Measurements from ENCODE around the gene KCTD16. TPM values are rescaled to one million over a fixed set of nuclear protein-coding genes. Genes with fewer than 3 reads are reported as not detected.

Gene KCTD16
- total RNA-seq, 1 experiment from 2014 or later: 0.29 TPM

DNA sequence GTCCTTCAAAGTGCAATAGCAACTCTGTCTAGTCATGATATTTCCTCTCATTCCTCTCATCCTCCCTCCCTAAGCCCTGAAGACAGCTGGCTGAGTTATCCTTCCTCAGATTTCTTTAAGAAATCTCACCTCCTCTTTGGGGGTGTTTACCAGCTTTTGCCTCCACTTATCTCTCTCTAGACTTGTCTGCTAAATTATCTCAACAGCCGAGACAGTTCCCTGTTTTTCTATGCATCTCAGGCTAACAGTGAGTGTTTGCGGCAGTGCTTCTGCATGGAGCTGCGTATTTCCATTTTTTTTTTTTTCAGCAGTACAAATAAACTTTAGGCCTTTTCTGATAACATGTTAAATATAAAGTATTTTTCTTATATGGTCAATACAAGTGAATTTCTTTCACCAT, 20.9 kb downstream of the KCTD16 start:
- intact Hi-C loops (cut with micrococcal nuclease; ENCODE audit: unreplicated experiment): no loop called here
- H3K27me3 ChIP-seq (replicated peaks; ENCODE audit: control insufficient read depth, insufficient read depth, low read length): no peaks in the 10 kb centered on the region
- H3K36me3 ChIP-seq (ENCODE audit: control insufficient read depth, insufficient read depth, low read length): no peaks in the 10 kb centered on the region
- peaks cover 11% of the 10 kb centered on the region for H3K4me1 Mint-ChIP-seq (ENCODE audit: low read depth, unreplicated experiment)
- peaks cover 3% of the 10 kb centered on the region for H3K27me3 Mint-ChIP-seq (ENCODE audit: insufficient read depth, unreplicated experiment)
- no peak overlapping the region for H3K4me3 ChIP-seq (ENCODE audit: low read depth, low read length)
- H3K4me3 Mint-ChIP-seq (ENCODE audit: unreplicated experiment): no peak overlapping the region
- no peaks in the 10 kb centered on the region for H3K9me3 Mint-ChIP-seq (ENCODE audit: unreplicated experiment)
- ChIA-PET POLR2A (interaction anchor here (0.6 kb wide), 1 partner anchor 257 kb away, joined by 3 read pairs; no protein-coding TSS in a partner anchor), CTCF (no interaction called here)
- no peaks in the 10 kb centered on the region for H3K9me3 ChIP-seq
- H3K4me1 ChIP-seq: 0 out of 2 replicates have a peak, but pooled peaks cover 5% of the 10 kb centered on the region
- no peak overlapping the region for H3K27ac Mint-ChIP-seq (ENCODE audit: unreplicated experiment)
- BruUV-seq (replicated peaks): no TSS peak
- TF ChIP-seq, protein P1, sequence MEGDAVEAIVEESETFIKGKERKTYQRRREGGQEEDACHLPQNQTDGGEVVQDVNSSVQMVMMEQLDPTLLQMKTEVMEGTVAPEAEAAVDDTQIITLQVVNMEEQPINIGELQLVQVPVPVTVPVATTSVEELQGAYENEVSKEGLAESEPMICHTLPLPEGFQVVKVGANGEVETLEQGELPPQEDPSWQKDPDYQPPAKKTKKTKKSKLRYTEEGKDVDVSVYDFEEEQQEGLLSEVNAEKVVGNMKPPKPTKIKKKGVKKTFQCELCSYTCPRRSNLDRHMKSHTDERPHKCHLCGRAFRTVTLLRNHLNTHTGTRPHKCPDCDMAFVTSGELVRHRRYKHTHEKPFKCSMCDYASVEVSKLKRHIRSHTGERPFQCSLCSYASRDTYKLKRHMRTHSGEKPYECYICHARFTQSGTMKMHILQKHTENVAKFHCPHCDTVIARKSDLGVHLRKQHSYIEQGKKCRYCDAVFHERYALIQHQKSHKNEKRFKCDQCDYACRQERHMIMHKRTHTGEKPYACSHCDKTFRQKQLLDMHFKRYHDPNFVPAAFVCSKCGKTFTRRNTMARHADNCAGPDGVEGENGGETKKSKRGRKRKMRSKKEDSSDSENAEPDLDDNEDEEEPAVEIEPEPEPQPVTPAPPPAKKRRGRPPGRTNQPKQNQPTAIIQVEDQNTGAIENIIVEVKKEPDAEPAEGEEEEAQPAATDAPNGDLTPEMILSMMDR (IDR thresholded peaks at IDR 0.05; ENCODE audit: insufficient read depth in 1 of 2, low read depth in 1 of 2, low read length in 1 of 2, severe bottlenecking in 1 of 2, unreplicated experiment in 1 of 2): no peak
- no peaks in the 10 kb centered on the region for H3K36me3 Mint-ChIP-seq (ENCODE audit: insufficient read depth, unreplicated experiment)
- no peak for DNase-seq

- ChIA-PET CTCF (no interaction called here), POLR2A (interaction anchor here (0.6 kb wide), 1 partner anchor 256 kb away, joined by 3 read pairs; no protein-coding TSS in a partner anchor)
- Histone ChIP-seq H3K36me3 (ENCODE audit: control insufficient read depth, insufficient read depth, low read length) (no peaks in the 10 kb centered on the region), H3K4me3 (ENCODE audit: low read depth, low read length) (no peak overlapping the region), H3K27me3 (replicated peaks; ENCODE audit: control insufficient read depth, insufficient read depth, low read length) (no peaks in the 10 kb centered on the region), H3K9me3 (no peaks in the 10 kb centered on the region), H3K4me1 (0 out of 2 replicates have a peak, but pooled peaks cover 5% of the 10 kb centered on the region)
- TF ChIP-seq, protein P1 (IDR thresholded peaks at IDR 0.05; ENCODE audit: insufficient read depth in 1 of 2, low read depth in 1 of 2, low read length in 1 of 2, severe bottlenecking in 1 of 2, unreplicated experiment in 1 of 2): no peak
- H3K27ac Mint-ChIP-seq (ENCODE audit: unreplicated experiment): no peak overlapping the region
- BruUV-seq (replicated peaks): no TSS peak
- intact Hi-C loops (cut with micrococcal nuclease; ENCODE audit: unreplicated experiment): no loop called here
- H3K9me3 Mint-ChIP-seq (ENCODE audit: unreplicated experiment): no peaks in the 10 kb centered on the region
- no peak for DNase-seq
- peaks cover 3% of the 10 kb centered on the region for H3K27me3 Mint-ChIP-seq (ENCODE audit: insufficient read depth, unreplicated experiment)
- no peaks in the 10 kb centered on the region for H3K36me3 Mint-ChIP-seq (ENCODE audit: insufficient read depth, unreplicated experiment)
- no peak overlapping the region for H3K4me3 Mint-ChIP-seq (ENCODE audit: unreplicated experiment)
- H3K4me1 Mint-ChIP-seq (ENCODE audit: low read depth, unreplicated experiment): peaks cover 11% of the 10 kb centered on the region
Observed at GRCh38 chr5:144191998-144192397, 21.3 kb downstream of the KCTD16 start.

DNA sequence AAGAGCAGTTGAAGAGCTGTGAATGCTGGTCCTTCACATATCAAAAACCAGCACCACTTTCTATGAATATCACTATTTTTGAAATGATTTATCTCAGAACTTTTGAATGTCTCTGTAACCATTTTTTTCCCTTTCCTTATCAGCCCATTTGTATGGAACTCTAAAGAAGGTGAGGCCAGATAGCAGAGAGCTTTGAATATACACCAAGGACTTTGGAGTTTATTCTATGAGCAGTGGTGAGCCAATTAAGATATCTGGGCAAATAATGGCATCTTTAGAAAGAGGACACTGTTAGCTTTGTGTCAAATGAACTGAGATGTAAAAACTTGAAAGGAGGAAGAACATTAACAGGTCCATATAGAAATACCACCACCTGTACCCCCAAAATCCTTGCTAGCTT, 22.0 kb downstream of the KCTD16 start:
- H3K36me3 ChIP-seq (ENCODE audit: control insufficient read depth, insufficient read depth, low read length): no peaks in the 10 kb centered on the region
- no peak overlapping the region for H3K27ac Mint-ChIP-seq (ENCODE audit: unreplicated experiment)
- no peaks in the 10 kb centered on the region for H3K36me3 Mint-ChIP-seq (ENCODE audit: insufficient read depth, unreplicated experiment)
- H3K27me3 Mint-ChIP-seq (ENCODE audit: insufficient read depth, unreplicated experiment): peaks cover 3% of the 10 kb centered on the region
- intact Hi-C loops (cut with micrococcal nuclease; ENCODE audit: unreplicated experiment): no loop called here
- CTCF ChIA-PET: no interaction called here
- no peaks in the 10 kb centered on the region for H3K9me3 Mint-ChIP-seq (ENCODE audit: unreplicated experiment)
- H3K4me3 ChIP-seq (ENCODE audit: low read depth, low read length): no peak overlapping the region
- H3K4me3 Mint-ChIP-seq (ENCODE audit: unreplicated experiment): no peak overlapping the region
- DNase-seq: no peak
- 0 out of 2 replicates have a peak, but pooled peaks cover 5% of the 10 kb centered on the region for H3K4me1 ChIP-seq
- TF ChIP-seq, protein P1 (IDR thresholded peaks at IDR 0.05; ENCODE audit: insufficient read depth in 1 of 2, low read depth in 1 of 2, low read length in 1 of 2, severe bottlenecking in 1 of 2, unreplicated experiment in 1 of 2): no peak
- no peaks in the 10 kb centered on the region for H3K9me3 ChIP-seq
- BruUV-seq (replicated peaks): no TSS peak
- POLR2A ChIA-PET: no interaction called here
- H3K4me1 Mint-ChIP-seq (ENCODE audit: low read depth, unreplicated experiment): peaks cover 11% of the 10 kb centered on the region
- no peaks in the 10 kb centered on the region for H3K27me3 ChIP-seq (replicated peaks; ENCODE audit: control insufficient read depth, insufficient read depth, low read length)
